ENCODE measurements around the gene WFIKKN1.

GRCh38 chr16:634996-635395, 4.2 kb downstream of the WFIKKN1 start:
- TF ChIP-seq, protein P1, sequence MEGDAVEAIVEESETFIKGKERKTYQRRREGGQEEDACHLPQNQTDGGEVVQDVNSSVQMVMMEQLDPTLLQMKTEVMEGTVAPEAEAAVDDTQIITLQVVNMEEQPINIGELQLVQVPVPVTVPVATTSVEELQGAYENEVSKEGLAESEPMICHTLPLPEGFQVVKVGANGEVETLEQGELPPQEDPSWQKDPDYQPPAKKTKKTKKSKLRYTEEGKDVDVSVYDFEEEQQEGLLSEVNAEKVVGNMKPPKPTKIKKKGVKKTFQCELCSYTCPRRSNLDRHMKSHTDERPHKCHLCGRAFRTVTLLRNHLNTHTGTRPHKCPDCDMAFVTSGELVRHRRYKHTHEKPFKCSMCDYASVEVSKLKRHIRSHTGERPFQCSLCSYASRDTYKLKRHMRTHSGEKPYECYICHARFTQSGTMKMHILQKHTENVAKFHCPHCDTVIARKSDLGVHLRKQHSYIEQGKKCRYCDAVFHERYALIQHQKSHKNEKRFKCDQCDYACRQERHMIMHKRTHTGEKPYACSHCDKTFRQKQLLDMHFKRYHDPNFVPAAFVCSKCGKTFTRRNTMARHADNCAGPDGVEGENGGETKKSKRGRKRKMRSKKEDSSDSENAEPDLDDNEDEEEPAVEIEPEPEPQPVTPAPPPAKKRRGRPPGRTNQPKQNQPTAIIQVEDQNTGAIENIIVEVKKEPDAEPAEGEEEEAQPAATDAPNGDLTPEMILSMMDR (conservative IDR thresholded peaks at IDR 0.05; ENCODE audit: low read depth in 2 of 2) = no peak
- TF ChIP-seq EZH2 (IDR thresholded peaks at IDR 0.05; ENCODE audit: low read depth, unreplicated experiment) (no peak), POLR2AphosphoS5 (IDR thresholded peaks at IDR 0.05; ENCODE audit: low read depth) (no peak), JUNB (IDR thresholded peaks at IDR 0.05; ENCODE audit: unreplicated experiment) (no peak), REST (IDR thresholded peaks at IDR 0.05; ENCODE audit: unreplicated experiment) (no peak), ZNF462 (CRISPR knock-in tag; IDR thresholded peaks at IDR 0.05) (no peak), NANOG (IDR thresholded peaks at IDR 0.05; ENCODE audit: borderline replicate concordance) (no peak), EZH2phosphoT487 (IDR thresholded peaks at IDR 0.05; ENCODE audit: unreplicated experiment) (no peak), ZNF331 (CRISPR knock-in tag; IDR thresholded peaks at IDR 0.05; ENCODE audit: low read depth) (no peak)
- TF ChIP-seq, protein P2, sequence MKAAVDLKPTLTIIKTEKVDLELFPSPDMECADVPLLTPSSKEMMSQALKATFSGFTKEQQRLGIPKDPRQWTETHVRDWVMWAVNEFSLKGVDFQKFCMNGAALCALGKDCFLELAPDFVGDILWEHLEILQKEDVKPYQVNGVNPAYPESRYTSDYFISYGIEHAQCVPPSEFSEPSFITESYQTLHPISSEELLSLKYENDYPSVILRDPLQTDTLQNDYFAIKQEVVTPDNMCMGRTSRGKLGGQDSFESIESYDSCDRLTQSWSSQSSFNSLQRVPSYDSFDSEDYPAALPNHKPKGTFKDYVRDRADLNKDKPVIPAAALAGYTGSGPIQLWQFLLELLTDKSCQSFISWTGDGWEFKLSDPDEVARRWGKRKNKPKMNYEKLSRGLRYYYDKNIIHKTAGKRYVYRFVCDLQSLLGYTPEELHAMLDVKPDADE (IDR thresholded peaks at IDR 0.05) = no peak

All from GM23338 (cell line).